ENCODE measurements around the gene TSPAN17.

Gene TSPAN17

DNA sequence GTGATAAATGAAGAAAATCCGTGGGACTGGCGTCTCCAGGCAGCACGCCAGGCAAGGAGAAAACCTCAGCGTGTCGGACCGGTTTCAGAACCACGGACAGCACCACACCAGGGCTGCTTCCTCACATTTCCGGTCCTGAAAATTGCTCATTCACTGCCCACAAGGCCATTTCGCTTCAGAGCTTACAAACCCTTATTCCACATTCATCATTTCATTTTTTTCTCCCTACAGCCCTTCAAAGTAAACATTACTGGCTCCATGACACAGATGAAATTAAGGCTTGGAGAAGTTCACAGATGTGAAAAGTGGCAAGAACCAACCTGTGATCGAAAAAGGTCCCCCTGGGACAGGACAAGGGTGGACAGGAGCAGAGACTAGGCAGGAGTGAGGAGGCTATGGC, 35.8 kb upstream of the TSPAN17 start:
- peak; percentile 81 for DNase-seq
- Histone ChIP-seq H3K4me1 (ENCODE audit: control insufficient read depth, low read depth, low read length) (no peaks in the 10 kb centered on the region), H3K27ac (ENCODE audit: low read depth, low read length) (no peak overlapping the region), H4K5ac (ENCODE audit: low read length) (no peak overlapping the region), H3K23ac (ENCODE audit: low read length) (no peak overlapping the region), H2BK5ac (ENCODE audit: low read length) (no peak overlapping the region), H3K27me3 (ENCODE audit: insufficient read depth, low read length, poor library complexity) (no peaks in the 10 kb centered on the region), H3K18ac (ENCODE audit: low read length) (no peak overlapping the region), H3K4me2 (ENCODE audit: low read length) (no peak overlapping the region), H2BK120ac (ENCODE audit: low read depth, low read length) (no peak overlapping the region), H3K4ac (ENCODE audit: low read depth, low read length) (no peak overlapping the region), H3K4me3 (ENCODE audit: low read length) (no peak overlapping the region), H3K79me2 (ENCODE audit: control insufficient read depth, insufficient read depth, low read length) (no peaks in the 10 kb centered on the region), H3K36me3 (ENCODE audit: control insufficient read depth, insufficient read depth, low read length) (no peaks in the 10 kb centered on the region), H2AK5ac (ENCODE audit: low read length) (no peak overlapping the region), H3K56ac (ENCODE audit: low read length) (no peak overlapping the region), H4K8ac (ENCODE audit: low read depth, low read length) (no peak overlapping the region), H3K79me1 (ENCODE audit: low read length) (no peaks in the 10 kb centered on the region), H3K9ac (ENCODE audit: low read length) (no peak overlapping the region), H2BK15ac (replicated peaks; ENCODE audit: low read depth) (no peak overlapping the region)
- no CpG with 5 or more reads among the region's 10 CpGs for WGBS (ENCODE audit: extremely low coverage, insufficient coverage, low lambda C conversion rate)

DNA sequence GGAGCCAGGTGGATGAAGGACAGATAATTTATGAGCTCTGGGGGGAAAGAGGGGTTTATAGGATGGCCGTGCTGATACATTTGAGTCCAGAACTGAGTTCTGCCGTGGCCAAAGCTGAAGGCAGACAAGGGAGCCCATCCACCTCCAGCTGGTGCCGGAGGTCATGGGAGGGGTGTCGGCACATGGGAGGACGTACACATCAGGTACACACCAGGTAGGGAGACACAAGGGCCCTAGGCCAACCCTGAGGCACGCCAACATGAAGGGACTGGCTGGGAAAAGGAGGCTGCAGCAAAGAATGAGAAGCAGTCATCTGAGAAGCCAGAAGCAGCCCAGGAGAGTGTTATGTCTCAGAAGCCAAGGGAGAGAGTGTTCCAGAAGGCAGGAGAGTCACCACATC, 35.3 kb upstream of the TSPAN17 start:
- no peak for DNase-seq
- Histone ChIP-seq H2BK15ac (replicated peaks; ENCODE audit: low read depth) (no peak overlapping the region), H3K4me3 (ENCODE audit: low read length) (no peak overlapping the region), H3K36me3 (ENCODE audit: control insufficient read depth, insufficient read depth, low read length) (no peaks in the 10 kb centered on the region), H2BK120ac (ENCODE audit: low read depth, low read length) (no peak overlapping the region), H3K23ac (ENCODE audit: low read length) (no peak overlapping the region), H3K4me2 (ENCODE audit: low read length) (no peak overlapping the region), H3K27ac (ENCODE audit: low read depth, low read length) (no peak overlapping the region), H2AK5ac (ENCODE audit: low read length) (no peak overlapping the region), H4K8ac (ENCODE audit: low read depth, low read length) (no peak overlapping the region), H3K56ac (ENCODE audit: low read length) (no peak overlapping the region), H4K5ac (ENCODE audit: low read length) (no peak overlapping the region), H3K79me1 (ENCODE audit: low read length) (no peaks in the 10 kb centered on the region), H3K9ac (ENCODE audit: low read length) (no peak overlapping the region), H3K4ac (ENCODE audit: low read depth, low read length) (no peak overlapping the region), H2BK5ac (ENCODE audit: low read length) (no peak overlapping the region), H3K18ac (ENCODE audit: low read length) (no peak overlapping the region), H3K4me1 (ENCODE audit: control insufficient read depth, low read depth, low read length) (no peaks in the 10 kb centered on the region), H3K27me3 (ENCODE audit: insufficient read depth, low read length, poor library complexity) (no peaks in the 10 kb centered on the region), H3K79me2 (ENCODE audit: control insufficient read depth, insufficient read depth, low read length) (no peaks in the 10 kb centered on the region)
- WGBS (ENCODE audit: extremely low coverage, insufficient coverage, low lambda C conversion rate) = no CpG with 5 or more reads among the region's 6 CpGs

DNA sequence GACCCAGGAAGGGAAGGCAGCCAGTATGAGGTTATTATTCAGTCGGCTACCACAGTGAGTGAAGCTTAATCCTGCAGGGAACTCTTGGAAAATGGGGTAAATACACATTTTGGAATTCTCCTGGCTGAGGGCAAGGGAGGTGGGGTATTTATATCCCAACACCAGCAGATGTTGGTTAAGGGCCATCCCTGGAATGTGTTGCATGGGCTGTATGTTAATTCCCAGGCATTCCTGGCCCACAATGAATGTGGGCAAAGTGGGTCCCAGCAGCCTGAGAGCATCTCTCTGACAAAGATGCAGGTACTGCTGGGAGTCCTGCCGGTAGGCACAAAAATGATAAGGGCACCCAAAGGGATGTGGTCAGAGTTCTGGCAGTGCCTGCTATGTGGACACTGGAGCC, 34.4 kb upstream of the TSPAN17 start:
- Histone ChIP-seq H3K27ac (ENCODE audit: low read depth, low read length) (no peak overlapping the region), H4K5ac (ENCODE audit: low read length) (no peak overlapping the region), H3K4me1 (ENCODE audit: control insufficient read depth, low read depth, low read length) (no peaks in the 10 kb centered on the region), H3K4ac (ENCODE audit: low read depth, low read length) (no peak overlapping the region), H2BK5ac (ENCODE audit: low read length) (no peak overlapping the region), H3K4me2 (ENCODE audit: low read length) (no peak overlapping the region), H3K9ac (ENCODE audit: low read length) (no peak overlapping the region), H3K79me2 (ENCODE audit: control insufficient read depth, insufficient read depth, low read length) (no peaks in the 10 kb centered on the region), H2AK5ac (ENCODE audit: low read length) (no peak overlapping the region), H2BK120ac (ENCODE audit: low read depth, low read length) (no peak overlapping the region), H4K8ac (ENCODE audit: low read depth, low read length) (no peak overlapping the region), H3K36me3 (ENCODE audit: control insufficient read depth, insufficient read depth, low read length) (no peaks in the 10 kb centered on the region), H3K79me1 (ENCODE audit: low read length) (no peaks in the 10 kb centered on the region), H2BK15ac (replicated peaks; ENCODE audit: low read depth) (no peak overlapping the region), H3K4me3 (ENCODE audit: low read length) (no peak overlapping the region), H3K27me3 (ENCODE audit: insufficient read depth, low read length, poor library complexity) (no peaks in the 10 kb centered on the region), H3K23ac (ENCODE audit: low read length) (no peak overlapping the region), H3K56ac (ENCODE audit: low read length) (no peak overlapping the region), H3K18ac (ENCODE audit: low read length) (no peak overlapping the region)
- no peak for DNase-seq
- no CpG with 5 or more reads among the region's 2 CpGs for WGBS (ENCODE audit: extremely low coverage, insufficient coverage, low lambda C conversion rate)

DNA sequence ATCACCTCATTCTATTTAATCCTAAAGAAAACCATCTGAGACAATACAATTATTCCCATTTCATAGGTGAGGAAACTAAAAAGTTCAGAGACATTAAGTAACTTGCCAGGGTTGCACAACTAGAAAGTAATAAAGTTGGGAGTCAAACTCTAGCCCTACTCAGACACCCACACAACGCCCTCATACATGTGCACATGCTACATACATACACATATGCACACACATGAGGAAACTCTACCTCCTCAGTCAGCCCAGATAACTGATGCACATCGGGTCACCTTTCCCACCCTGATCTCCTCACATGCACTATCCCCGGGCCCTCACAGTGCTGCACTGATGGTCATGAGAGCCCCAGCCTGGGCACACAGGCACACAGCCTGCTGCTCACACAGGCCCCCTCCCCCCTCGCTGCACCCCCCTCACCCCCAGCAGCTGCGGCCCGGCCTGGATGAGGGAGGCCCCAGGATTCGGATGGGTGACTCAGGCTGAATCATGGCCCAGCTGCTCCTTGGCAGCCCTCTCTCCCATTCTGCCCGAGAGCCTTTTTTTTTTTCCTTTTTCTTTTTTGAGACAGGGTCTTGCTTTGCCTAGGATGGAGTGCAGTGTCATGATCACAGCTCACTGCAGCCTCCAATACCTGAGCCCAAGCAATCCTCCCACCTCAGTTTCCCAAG, 32.3 kb upstream of the TSPAN17 start:
- WGBS (ENCODE audit: extremely low coverage, insufficient coverage, low lambda C conversion rate) = no CpG with 5 or more reads among the region's 8 CpGs
- Histone ChIP-seq H2BK120ac (ENCODE audit: low read depth, low read length) (no peak overlapping the region), H2BK15ac (replicated peaks; ENCODE audit: low read depth) (no peak overlapping the region), H3K4me2 (ENCODE audit: low read length) (no peak overlapping the region), H3K4me3 (ENCODE audit: low read length) (no peak overlapping the region), H3K36me3 (ENCODE audit: control insufficient read depth, insufficient read depth, low read length) (no peaks in the 10 kb centered on the region), H3K27me3 (ENCODE audit: insufficient read depth, low read length, poor library complexity) (peaks cover 3% of the 10 kb centered on the region), H4K8ac (ENCODE audit: low read depth, low read length) (no peak overlapping the region), H3K27ac (ENCODE audit: low read depth, low read length) (no peak overlapping the region), H2AK5ac (ENCODE audit: low read length) (no peak overlapping the region), H3K4me1 (ENCODE audit: control insufficient read depth, low read depth, low read length) (peaks cover 2% of the 10 kb centered on the region), H3K56ac (ENCODE audit: low read length) (no peak overlapping the region), H3K23ac (ENCODE audit: low read length) (no peak overlapping the region), H3K79me2 (ENCODE audit: control insufficient read depth, insufficient read depth, low read length) (no peaks in the 10 kb centered on the region), H2BK5ac (ENCODE audit: low read length) (no peak overlapping the region), H3K18ac (ENCODE audit: low read length) (no peak overlapping the region), H3K9ac (ENCODE audit: low read length) (no peak overlapping the region), H4K5ac (ENCODE audit: low read length) (no peak overlapping the region), H3K4ac (ENCODE audit: low read depth, low read length) (no peak overlapping the region), H3K79me1 (ENCODE audit: low read length) (no peaks in the 10 kb centered on the region)
- no peak for DNase-seq

DNA sequence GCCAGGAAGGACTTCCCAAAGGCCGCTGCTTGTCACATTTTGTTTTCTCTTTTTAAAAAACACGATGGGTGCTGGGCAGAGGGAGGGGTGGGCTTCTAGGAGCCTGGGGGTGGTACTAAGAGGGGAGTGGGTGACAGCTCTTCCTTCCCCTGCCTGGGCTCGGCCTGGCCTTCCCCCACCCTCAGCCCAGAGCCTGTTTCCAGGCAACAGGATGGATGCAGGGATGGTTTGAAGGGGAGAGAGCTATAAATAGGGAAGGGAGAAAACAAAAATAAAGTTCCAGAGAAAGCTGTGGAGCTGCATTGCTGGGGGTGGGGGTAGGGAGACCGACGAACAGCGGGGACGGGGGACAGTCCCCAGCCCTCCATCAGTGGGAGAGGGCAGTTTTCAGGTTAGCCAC, 30.8 kb upstream of the TSPAN17 start:
- Histone ChIP-seq H3K4me2 (ENCODE audit: low read length) (no peak overlapping the region), H3K9ac (ENCODE audit: low read length) (no peak overlapping the region), H3K79me2 (ENCODE audit: control insufficient read depth, insufficient read depth, low read length) (no peaks in the 10 kb centered on the region), H3K4me1 (ENCODE audit: control insufficient read depth, low read depth, low read length) (peaks cover 2% of the 10 kb centered on the region), H2BK120ac (ENCODE audit: low read depth, low read length) (no peak overlapping the region), H3K79me1 (ENCODE audit: low read length) (no peaks in the 10 kb centered on the region), H3K56ac (ENCODE audit: low read length) (no peak overlapping the region), H3K4me3 (ENCODE audit: low read length) (no peak overlapping the region), H3K23ac (ENCODE audit: low read length) (no peak overlapping the region), H2AK5ac (ENCODE audit: low read length) (no peak overlapping the region), H4K8ac (ENCODE audit: low read depth, low read length) (no peak overlapping the region), H3K18ac (ENCODE audit: low read length) (no peak overlapping the region), H2BK15ac (replicated peaks; ENCODE audit: low read depth) (no peak overlapping the region), H3K27ac (ENCODE audit: low read depth, low read length) (no peak overlapping the region), H3K27me3 (ENCODE audit: insufficient read depth, low read length, poor library complexity) (peaks cover 7% of the 10 kb centered on the region), H4K5ac (ENCODE audit: low read length) (no peak overlapping the region), H3K4ac (ENCODE audit: low read depth, low read length) (no peak overlapping the region), H2BK5ac (ENCODE audit: low read length) (no peak overlapping the region), H3K36me3 (ENCODE audit: control insufficient read depth, insufficient read depth, low read length) (no peaks in the 10 kb centered on the region)
- no peak for DNase-seq
- no CpG with 5 or more reads among the region's 7 CpGs for WGBS (ENCODE audit: extremely low coverage, insufficient coverage, low lambda C conversion rate)

DNA sequence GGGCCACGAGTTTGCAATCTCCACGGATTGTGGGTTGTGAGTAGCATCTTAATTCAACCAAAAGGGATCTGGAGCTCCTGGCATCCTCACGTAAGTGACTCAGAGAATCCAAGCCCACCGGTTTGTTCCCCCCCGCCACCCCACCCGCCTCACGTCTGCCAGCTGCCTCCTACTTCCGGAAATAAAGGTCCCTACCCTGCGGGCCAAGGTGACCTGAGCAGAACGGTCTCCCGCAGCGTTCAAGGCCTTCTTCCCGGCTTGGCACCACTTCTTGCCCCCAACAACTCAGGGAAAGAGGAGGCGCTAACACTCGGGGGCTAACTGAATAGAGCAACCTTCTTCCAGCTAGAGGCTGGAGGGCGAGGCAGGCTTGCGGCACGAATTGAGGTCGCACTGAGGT, 28.5 kb upstream of the TSPAN17 start:
- Histone ChIP-seq H3K4me1 (ENCODE audit: control insufficient read depth, low read depth, low read length) (peaks cover 2% of the 10 kb centered on the region), H3K56ac (ENCODE audit: low read length) (peak overlapping the region; percentile 6), H3K4ac (ENCODE audit: low read depth, low read length) (no peak overlapping the region), H2AK5ac (ENCODE audit: low read length) (no peak overlapping the region), H4K5ac (ENCODE audit: low read length) (no peak overlapping the region), H3K18ac (ENCODE audit: low read length) (no peak overlapping the region), H3K4me2 (ENCODE audit: low read length) (peak overlapping the region; percentile 37), H4K8ac (ENCODE audit: low read depth, low read length) (no peak overlapping the region), H3K79me1 (ENCODE audit: low read length) (no peaks in the 10 kb centered on the region), H3K4me3 (ENCODE audit: low read length) (no peak overlapping the region), H3K27me3 (ENCODE audit: insufficient read depth, low read length, poor library complexity) (peaks cover 7% of the 10 kb centered on the region), H2BK5ac (ENCODE audit: low read length) (no peak overlapping the region), H2BK15ac (replicated peaks; ENCODE audit: low read depth) (no peak overlapping the region), H2BK120ac (ENCODE audit: low read depth, low read length) (no peak overlapping the region), H3K27ac (ENCODE audit: low read depth, low read length) (no peak overlapping the region), H3K23ac (ENCODE audit: low read length) (no peak overlapping the region), H3K9ac (ENCODE audit: low read length) (no peak overlapping the region), H3K79me2 (ENCODE audit: control insufficient read depth, insufficient read depth, low read length) (no peaks in the 10 kb centered on the region), H3K36me3 (ENCODE audit: control insufficient read depth, insufficient read depth, low read length) (no peaks in the 10 kb centered on the region)
- no peak for DNase-seq
- no CpG with 5 or more reads among the region's 19 CpGs for WGBS (ENCODE audit: extremely low coverage, insufficient coverage, low lambda C conversion rate)

Measured in mesendoderm (in vitro differentiated cells).